Right hindlimb (tissue), 1 donor: ENCODE data around the gene RAP1GAP2.

Source experiments
- DNase-seq: peaks from one replicate; pipeline ENCODE4 v3.0.0-alpha.2; 2018

The RAP1GAP2 gene

DNA sequence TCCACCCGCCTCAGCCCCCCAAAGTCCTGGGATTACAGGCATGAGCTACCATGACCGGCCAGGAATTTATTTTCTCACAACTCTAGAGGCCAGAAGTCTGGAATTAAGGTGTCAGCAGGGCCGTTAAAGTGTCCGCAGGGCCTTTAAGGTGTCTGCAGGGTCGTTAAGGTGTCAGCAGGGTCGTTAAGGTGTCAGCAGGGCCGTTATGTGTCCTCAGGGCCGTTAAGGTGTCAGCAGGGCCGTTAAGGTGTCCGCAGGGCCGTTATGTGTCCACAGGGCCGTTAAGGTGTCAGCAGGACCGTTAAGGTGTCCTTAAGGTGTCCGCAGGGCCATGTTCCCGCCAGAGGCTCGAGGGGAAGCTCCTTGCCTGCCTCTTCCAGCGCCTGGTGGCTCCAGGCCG is 125.2 kb downstream of the RAP1GAP2 start:
- no peak for DNase-seq

GRCh38 chr17:2924211-2924610 is 128.0 kb downstream of the RAP1GAP2 start:
- DNase-seq: no peak

GRCh38 chr17:2925011-2925410 is 128.8 kb downstream of the RAP1GAP2 start:
- no peak for DNase-seq

DNA sequence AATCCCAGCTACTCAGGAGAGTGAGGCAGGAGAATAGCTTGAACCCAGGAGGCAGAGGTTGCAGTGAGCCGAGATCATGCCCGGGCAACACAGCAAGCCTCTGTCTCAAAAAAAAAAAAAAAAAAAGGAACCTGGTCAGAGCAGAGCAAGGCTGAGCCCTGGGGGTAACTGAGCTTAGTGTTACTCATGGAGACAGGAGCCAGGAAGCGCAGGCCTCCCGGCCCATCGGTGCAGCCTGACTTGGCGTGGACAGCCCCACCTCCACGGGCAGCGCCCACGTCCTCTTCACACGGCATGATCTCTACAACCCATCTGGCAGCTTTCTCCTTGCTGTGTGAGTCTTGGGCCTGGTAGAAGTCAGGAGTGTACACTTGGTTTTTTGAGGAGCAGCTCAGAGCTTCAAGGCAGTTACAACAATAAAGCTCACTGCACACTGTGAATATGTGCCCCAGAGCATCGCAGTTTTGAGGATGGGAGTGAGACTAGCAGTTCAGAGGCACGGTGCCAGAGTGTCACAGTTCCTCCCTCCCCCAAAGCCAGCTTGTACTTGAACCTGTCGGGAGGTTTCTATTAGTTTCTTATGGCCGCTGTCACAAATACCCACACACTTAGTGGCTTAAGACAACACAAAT is 129.9 kb downstream of the RAP1GAP2 start:
- no peak for DNase-seq

GRCh38 chr17:2928294-2928890 is 132.2 kb downstream of the RAP1GAP2 start:
- DNase-seq: no peak

DNA sequence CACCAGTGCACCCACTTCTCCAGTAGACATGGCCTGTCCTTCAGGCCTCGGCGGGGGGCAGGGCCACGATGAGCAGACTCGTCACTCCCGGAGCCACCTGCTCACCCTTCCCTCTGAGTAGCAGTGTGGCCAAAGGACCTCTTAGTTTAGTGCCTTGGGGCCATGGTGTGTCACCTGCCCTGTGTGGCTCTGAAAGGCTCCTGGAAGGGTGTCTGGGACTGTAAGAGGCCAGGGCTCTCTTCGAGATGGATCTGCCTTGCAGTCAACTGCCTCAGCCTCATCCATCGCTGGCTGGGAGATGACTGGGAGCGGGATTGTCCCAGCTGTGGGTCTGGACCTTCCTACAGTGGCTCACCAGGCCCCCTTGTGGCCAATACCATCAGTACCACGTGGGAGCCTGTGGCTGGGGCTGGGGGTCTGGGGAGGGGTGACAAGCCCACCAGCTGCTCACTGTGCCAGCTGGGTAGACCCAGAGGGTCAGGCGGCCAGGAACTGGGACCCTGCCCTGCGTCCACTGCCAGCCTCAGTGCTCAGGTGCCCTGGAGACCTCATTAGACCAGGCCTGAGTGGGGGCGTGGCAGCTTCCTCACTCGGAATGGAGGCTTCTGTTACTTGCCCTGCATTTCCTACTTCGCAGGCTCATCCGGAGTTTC is 133.8 kb downstream of the RAP1GAP2 start:
- DNase-seq: peak; percentile 41

DNA sequence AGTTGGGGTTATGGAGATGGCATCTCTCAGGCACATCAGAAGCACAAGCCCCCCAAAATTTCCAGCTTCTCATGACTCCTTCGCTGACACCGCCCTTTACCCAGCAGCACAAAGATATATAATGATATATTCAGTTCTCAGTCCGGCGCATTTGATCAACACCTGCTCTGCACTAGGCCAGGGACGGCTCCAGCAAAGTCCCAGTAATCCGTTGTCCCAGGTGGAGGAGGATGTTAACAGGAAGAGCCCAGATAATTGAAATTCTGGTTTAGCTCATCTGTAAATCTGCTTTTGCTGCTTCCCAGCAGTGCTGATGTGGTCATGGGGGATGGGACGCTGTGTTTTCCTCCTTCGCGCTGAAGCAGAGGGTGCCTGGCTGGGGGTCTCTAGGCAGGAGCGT is 135.6 kb downstream of the RAP1GAP2 start:
- DNase-seq: no peak

DNA sequence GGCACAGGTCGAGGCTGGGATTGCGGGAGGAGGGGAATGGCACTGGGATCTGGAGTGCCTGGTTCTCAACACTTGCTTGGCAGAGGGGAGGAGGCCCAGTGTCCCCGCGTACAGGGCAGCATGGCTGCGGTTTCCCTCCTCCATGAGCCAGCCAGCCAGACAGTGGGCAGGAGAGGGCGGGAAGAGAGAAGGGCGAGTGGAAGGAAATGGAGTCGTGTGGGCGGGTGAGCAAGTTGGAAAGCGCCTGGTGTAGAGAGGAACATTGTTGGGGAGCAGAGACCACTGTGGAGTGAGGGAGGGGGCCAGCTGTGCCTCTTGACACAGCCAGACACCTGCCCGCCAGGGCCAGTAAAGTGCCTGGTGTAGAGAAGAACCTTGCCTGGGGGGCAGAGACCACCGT is 136.7 kb downstream of the RAP1GAP2 start:
- DNase-seq: no peak

- peak; percentile 48 for DNase-seq
These were observed 137.4 kb downstream of the RAP1GAP2 start for GRCh38 chr17:2933606-2934005.

DNA sequence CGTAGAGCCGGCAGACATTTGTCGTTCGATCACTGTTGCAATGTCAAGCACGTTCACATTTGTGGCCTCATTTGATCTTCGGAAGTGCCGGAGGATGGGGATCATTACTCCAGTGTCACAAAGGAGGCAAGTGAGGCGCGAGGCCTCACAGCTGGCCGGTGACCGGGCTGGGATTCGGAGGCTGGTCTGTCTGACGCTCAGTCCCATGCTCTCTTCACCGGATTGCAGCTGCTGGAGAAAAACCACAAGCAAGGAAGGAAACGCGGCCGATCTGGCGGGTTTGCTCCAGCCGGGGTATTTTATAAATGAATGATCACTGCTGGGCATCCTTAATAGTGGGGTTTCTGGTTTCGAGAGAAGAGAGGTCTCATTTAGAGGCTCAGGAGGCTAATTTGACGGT is 139.4 kb downstream of the RAP1GAP2 start:
- DNase-seq: no peak

DNA sequence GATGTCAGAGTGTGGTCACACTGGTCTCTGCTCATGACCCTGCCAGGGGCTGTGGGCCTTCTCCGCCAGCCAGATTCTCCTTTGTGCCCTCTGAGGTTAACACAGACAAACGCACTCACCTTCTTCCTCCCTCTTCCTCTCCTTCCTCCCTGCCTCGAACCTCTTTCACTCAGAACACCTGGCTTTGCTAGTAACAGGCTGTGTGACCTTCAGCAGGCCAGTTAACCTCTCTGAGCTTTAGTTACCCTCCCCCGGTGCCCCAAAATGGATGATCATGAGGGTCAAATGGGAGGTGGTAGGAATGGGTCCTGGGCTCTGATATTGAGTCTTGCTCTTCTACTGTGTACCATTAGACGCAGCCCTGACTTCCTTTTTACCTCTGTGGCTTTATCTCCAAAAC is 140.1 kb downstream of the RAP1GAP2 start:
- no peak for DNase-seq

DNA sequence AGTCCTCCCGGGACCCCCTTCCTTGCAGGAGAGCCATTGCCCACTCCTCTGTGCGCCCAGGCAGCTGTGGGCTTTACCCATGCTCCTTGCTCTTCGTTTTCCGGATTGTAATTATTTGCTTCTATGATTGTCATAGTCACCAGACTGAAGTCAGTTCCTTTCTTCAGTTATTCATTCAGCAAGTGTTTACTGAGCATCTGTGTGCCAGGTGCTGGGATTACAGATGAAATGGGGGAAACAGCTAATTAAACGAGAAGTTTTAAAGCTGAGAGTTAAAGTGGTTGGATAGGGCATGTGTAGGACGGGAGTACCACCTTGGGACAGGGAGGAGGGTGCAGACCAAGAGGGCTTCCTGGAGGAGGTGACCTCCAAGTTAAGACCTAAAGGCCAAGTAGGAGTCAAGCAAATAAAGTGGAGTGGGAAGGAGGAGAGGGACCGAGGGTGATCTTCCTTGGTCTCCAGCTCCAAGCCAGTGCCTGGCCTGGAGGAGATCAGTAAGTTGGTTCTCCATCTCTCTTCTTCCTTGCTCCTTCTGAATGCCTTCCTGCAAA is 140.6 kb downstream of the RAP1GAP2 start:
- no peak for DNase-seq

DNA sequence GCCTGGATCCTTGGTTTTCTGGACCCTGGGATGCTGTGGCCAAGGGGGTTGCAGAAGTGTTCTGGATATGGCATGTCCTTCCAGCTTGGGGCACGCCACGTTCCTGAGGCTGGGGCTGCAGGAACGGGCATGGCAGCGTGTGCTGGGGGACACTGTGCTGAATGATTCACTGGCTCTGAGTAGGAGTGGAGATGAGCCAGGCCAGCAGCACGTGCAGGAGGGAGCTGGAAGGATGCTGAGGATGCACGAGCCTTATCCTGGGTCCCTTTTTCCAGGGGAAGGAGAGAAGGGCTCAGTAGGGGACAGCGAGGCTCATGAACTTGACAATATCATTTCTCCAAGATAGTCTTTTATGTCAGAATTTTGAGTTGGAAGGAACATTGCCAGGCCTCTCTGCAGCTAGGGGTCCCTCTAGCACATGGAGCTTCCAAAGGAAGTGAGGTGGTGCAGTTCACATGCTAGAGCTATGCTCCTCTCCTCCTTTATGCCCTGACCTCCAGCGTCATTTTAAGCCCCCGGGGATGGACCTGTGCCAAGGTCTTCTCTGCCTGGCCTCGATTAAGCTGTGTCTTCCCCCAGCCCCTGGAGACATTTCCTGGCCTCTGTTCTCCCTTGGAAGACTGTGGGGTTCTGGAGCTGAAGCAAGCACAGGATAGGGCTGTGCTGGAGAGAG is 141.2 kb downstream of the RAP1GAP2 start:
- no peak for DNase-seq

GRCh38 chr17:2939714-2940351 is 143.6 kb downstream of the RAP1GAP2 start:
- no peak for DNase-seq

GRCh38 chr17:2940352-2940751 is 144.1 kb downstream of the RAP1GAP2 start:
- DNase-seq: peak; percentile 74

DNA sequence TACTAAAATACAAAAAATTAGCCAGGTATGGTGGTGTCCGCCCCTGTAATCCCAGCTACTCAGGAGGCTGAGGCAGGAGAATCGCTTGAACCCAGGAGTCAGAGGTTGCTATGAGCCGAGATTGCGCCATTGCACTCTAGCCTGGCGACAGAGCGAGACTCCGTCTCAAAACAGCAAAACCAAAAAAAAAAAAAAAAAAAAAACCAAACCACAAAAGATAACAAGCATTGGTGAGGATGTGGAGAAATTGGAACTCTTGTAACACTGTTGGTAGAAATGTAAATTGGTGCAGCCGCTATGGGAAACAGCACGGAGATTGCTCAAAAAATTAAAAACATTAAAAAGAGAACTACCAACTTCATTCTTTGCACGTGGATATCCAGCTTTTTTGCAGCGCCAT is 147.7 kb downstream of the RAP1GAP2 start:
- no peak for DNase-seq

DNA sequence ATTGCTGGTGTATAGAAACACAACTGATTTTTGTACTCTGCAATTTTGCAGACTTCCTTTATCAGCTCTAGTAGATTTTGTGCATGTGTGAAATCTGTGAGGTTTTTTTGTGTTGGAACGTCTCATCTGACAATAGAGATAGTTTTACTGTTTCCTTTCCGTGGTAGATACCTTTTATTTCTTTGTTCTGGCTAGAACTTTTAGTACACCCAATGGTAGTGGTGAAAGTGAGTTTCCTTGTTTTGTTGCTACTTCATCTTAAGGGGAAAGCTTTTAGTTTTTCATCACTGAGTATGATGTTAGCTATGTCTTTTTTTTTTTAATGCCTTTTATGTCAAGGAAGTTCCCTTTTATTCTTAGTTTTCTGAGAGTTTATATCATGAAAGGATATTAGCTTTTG is 149.1 kb downstream of the RAP1GAP2 start:
- DNase-seq: no peak

DNA sequence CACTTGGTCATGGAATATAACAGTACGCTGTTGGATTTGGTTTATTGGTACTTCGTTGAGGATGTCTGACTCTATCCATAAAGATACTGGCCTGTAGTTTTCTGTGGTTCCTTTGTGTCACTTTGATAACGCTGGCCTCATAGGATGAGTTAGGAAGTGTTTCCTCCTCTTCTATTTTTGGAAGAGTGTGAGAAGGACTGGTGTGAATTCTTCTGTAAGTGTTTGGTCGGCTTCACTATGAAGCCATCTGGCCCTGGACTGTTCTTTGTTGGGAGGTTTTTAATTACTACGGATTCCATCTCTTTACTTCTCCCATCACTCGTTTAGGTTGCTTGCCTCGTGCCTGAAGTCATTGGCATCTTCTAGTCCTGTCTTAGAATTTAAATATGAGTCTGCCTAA is 149.9 kb downstream of the RAP1GAP2 start:
- DNase-seq: no peak

- DNase-seq: no peak
These were observed 151.3 kb downstream of the RAP1GAP2 start for GRCh38 chr17:2947588-2947950.

- no peak for DNase-seq
These were observed 151.8 kb downstream of the RAP1GAP2 start for GRCh38 chr17:2947996-2948550.

DNA sequence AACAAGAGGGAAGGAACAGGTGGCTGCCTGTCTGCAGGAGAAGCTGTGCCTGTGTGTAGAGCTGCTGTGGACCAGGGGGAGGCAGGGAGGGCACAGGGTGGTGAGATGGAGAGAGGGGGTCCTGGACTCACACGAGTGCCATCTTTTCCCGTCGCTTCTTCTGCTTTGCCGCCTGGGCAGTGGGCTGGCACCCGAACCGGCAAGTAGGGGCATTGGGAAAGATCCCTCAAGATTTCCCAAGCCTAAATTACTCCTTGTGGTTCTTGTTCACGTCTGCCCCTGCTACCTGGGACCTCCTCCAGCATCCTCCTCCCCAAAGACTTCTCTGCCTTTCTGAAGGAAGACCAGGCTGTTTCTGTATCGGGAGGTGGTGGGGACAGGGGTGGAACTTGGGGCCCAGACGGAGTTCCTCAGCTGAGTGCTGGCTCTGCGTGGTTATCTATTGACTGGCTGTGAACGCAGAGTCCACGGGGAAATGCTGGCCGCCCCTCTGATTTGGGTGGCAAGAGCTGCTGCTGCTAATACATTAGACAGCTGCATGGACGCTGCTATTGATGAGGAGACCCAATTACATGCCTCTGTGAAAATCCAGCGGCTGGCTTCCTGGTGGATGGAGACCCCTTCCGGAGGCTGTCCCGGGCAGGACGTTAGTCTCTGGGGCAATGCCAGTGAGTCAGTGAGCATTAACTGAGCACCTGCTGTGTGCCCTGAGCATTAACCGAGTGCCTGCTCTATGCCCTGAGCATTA is 152.7 kb downstream of the RAP1GAP2 start:
- no peak for DNase-seq

- no peak for DNase-seq
These were observed 153.3 kb downstream of the RAP1GAP2 start for GRCh38 chr17:2949469-2950044.
